HG03039 (cell line): ENCODE measurements around the gene CSRNP3.
"Not testable (repeated sequence)": the region's sequence is repeated elsewhere in the genome, so short reads cannot be mapped to it uniquely, and the experiment has no call there.

Source experiments
- ATAC-seq: cut with Tn5 transposase; IDR thresholded peaks from one replicate; pipeline ENCODE4 v1.9.1; 2021; ENCODE audit warnings: mild to moderate bottlenecking, moderate library complexity; ENCODE audit not compliant: unreplicated experiment

Gene CSRNP3

DNA sequence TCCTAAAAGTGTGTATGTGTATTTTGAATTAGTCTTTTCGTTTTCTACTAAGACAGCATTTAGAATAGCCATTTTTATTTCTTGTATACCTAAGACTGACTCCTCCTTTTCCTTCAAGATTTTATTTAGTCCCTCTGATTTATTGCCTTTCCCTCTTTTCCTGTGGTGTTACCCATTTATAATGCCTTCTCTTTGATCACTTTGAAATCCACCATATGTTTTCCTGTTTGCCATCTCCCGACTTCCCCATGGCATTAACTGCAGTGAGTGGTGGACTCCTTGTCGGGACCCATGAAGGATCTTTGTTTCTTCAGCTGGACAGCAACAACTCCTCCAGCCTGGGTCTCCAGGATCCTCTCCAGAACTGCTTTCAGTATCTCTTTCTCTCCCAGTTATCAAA lies 160.7 kb downstream of the CSRNP3 start:
- ATAC-seq, result no peak

DNA sequence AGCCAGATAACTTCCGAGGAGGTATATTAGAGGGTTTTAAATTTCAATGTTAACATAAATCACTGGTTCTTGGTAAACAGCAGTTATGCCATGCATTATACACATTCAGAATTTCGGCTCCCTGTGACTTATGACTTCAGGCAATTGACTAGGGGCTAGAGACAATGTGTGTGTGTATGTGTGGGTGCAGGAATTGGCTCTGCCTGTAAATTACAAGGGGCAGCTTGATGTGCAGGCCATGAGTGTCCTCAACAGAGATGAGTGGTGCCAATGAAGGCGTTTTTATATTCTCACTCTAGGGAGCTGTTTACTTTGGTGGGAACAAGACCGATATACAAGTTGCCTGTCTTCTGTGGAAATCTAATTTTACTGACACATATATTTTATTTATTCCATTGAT lies 161.6 kb downstream of the CSRNP3 start:
- ATAC-seq, result no peak

DNA sequence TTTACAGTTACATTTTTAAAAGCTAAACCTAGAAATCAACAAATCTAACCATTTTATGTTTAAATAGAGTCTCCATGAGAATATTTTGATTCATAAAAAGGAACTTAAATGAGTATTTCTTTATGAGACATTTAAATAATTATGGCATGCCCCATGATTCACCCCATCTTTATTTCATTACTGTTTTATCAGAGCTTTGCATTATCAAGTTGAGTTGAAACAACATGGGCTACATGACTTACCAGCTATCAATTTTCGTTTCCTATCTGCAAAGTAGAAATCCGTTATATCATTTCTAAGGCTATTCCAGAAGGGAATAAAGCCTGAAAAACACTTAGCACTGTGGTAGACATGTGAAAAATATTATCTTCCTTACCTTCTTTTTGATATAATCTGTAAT lies 163.1 kb downstream of the CSRNP3 start:
- ATAC-seq, result no peak

DNA sequence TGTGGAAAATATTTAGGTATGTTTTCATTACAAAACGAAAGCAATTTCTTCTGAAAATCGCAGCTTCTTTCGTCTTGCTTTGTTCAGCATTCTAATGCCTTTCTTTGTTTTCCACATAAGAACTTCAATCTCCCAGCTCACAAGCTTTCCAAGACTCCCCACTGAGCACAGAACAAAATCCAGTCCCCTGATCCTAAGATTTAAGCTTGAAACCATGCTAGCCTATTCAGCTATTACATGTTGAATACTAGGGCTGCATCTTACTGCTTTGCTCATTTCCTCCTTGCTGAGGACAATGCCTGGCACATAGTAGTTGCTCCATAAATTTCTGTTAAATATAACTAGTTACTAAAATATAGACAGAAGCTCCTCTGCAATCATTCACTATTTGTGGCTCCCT lies 163.9 kb downstream of the CSRNP3 start:
- no peak for ATAC-seq

DNA sequence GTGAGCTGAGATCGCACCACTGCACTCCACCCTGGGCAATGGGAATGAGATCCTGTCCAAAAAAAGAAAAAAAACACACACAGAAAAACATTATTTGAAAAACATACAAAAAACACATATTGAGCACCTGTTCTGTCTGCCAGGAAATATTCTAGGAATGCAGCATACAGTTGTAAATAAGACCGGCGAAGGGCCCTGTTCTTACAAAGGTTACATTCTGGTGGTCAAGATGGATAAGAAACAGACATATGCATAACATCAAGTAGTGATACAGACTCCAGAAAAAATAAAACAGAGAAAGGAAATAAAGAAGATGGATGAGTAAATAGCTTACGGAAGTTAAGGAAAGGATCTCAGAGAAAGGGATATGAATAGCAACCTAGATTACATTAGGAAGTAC lies 164.8 kb downstream of the CSRNP3 start:
- ATAC-seq, result no peak

DNA sequence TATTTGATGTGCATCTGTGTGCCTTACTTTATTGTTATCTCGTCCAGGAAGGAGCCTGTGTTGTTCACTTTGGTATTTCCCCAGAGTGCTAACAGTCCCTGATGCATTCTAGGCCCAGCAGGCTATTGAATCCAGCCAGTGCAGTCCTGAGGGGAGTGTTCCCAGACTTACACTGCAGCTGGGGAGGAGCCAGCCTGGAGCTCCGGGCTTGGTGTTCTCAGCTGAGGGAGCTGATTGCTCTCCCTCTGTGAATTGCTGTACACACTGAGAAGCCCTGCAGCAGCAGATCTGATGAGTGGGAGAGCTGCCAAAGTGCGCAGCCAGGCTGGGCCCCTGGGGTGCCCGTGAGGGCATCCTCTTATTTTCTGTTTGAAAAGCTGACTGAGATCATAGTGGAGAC lies 165.4 kb downstream of the CSRNP3 start:
- ATAC-seq, result no peak

DNA sequence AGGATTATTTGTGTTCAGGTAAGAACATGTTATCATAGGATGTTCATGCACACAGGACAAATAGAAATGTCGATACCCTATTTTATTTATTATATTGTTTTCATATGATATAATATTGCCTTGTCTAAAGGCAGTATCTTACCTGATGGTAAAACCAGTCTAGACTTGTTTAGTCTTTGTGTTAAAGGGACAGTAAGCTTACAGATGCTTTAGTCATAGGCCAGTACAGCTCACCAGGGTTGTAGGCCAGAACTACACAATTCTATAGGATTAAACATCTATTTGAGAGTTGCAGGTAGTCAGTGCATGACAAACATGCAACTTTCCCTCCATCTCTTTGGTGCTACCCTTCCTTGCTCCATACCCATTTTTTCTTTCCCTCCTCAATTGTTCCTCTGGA lies 166.0 kb downstream of the CSRNP3 start:
- ATAC-seq, result no peak

DNA sequence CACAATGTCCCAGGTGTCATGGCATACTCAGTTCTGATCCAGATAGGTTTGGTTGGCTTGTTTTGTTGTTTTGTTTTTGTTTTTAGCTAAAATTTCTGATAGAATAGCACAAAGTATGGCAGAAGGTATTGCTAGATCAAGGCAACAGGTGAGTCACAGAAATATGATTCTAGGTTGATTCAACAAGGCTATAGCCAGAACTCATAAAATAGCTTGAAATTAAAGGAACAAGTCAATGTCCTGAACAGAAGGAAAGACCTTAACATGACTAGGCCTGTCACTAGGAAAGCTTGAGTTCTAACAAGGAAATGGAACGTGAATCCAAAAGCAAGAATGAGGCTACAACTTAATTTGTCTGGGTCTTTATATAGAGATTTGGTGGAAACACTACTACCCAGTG lies 167.5 kb downstream of the CSRNP3 start:
- ATAC-seq, result no peak

DNA sequence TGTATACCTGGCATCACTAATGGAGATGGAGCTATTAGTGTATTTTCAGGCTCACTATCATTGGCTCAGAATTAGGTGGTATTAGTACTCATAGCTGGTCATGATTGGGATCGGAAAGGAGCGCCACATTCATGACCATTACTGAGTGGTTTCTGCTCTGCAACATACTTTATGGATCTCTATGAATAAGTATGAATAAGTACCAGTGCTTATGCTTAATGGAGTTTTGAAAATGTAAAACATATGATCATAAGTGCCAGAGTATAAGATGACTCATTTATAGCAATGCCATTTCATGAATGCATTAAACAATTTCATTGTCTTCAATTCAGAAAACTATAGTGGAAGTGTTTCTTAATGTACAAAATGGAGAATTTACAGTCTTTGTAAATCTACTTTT lies 167.9 kb downstream of the CSRNP3 start:
- no peak for ATAC-seq

DNA sequence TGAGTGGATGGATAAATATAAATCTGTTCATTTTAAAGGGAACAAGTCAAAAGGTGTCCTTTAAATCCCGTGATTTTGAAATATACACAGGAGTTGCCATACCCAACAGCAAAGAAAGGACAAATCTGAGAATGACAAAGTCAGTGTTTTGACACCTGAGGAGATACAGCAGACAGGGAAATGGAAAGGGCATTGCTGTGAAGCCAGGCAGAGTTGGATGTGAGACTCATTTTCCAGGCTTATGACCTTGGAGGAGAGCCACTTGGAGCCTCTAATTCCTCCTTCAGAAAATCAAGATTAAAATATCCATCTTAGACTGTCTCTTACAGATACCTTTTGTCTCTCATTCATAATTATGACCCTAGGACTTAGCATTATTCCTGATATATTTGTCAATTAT lies 170.0 kb downstream of the CSRNP3 start:
- ATAC-seq, result no peak

DNA sequence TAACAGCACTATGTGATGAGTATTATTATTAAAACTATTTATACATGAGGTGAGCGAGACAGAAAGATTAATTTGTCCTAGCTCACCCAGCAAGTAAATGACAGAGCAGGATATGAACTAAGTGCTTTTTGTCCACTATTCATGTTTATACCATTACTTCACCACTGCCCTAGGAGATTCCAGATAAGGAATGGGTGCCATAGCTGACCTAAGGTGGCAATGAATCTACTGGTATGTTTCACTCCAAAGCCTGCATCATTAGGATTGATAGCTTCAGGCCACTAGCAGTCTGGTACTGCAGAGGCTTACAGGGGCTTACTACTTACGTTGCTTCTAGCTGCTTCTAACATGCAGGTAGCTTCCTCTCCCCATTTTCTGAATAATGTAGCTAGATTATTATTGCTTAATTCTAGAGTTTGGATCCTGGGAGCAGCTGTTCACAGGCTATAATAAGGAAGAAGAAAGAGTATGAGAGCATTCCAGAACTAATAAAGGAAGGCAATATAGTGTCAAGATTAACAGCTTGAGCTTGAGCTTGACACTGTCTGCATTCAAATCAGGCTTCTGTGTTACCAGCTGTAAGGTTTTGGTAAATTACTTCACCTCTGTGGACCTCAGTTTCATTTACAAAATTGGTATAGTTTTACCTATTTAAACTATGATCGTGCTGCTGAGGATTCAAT lies 170.9 kb downstream of the CSRNP3 start:
- ATAC-seq, result no peak

DNA sequence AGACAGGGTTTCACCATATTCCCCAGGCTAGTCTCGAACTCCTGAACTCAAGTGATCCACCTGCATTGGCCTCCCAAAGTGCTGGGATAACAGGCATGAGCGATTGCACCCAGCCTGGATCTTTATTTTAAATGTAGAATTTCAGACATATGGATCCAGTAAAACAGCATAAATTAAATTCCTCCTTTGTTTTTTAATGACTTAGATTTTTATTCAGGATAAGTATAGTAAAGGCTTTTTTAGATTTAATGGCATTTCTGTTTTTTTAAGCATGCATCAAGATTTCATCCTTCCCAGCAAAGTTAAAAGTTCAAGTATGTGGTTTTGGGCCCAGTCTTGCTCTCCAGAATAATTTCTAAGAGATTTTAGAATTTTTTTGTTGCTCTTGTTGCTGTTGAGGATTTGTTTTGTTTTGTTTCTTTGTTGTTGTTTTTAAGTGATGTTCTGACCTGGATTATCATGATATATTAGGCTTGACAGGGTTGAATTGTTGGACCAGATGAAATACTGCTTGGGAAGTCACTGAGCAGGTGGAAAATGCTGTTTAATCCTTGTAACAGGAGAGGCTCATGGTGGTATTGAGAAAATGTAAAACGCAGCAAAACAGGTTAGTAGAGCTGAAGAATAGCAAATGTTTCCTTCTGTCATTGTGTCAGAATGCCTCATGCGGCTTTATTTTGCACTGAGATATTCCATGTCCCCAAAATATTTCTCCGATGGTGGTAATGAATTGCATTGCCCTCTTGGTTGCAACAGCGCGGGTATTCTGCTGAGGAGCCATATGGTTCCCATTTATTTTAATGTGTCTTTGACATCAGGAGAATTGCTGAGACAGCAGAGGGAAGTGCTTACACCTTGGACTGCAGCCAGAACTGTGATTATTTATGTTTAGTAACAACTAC lies 176.7 kb downstream of the CSRNP3 start:
- ATAC-seq, result no peak

DNA sequence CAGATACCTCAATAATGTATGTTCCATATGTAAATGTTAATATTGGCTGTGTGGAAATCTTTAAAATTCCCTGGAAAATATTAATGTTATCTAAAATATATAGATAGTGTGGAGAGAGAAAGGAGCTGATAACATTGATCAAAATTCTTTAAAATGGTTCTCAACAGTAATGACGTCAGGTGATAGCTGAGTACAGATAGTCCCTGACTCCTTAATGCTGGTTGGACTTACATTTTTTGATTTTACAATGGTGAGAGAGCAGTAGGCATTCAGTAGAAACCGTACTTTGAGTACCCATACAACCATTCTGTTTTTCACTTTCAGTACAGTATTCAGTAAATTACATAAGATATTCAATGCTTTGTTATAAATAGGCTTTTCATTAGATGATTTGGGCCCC lies 177.9 kb downstream of the CSRNP3 start:
- no peak for ATAC-seq

DNA sequence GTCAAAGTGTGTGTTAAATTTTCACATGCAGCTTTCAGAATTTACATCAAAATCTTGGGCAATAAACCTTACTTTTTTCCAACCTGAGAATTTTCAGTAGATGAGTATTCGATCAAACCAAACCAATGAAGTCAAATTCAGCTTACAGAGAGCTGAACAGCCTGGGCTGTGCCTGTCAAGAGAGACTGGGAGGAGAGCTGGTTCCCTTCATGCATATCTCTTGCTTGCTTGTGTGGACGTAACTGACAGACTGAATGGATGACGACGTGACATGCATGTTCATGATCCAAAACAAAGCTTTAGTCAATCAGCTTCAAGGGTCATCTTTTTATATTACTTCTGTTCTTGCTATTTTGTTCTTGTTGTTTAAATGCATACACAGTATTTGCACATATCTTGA lies 179.3 kb downstream of the CSRNP3 start:
- ATAC-seq, result no peak

DNA sequence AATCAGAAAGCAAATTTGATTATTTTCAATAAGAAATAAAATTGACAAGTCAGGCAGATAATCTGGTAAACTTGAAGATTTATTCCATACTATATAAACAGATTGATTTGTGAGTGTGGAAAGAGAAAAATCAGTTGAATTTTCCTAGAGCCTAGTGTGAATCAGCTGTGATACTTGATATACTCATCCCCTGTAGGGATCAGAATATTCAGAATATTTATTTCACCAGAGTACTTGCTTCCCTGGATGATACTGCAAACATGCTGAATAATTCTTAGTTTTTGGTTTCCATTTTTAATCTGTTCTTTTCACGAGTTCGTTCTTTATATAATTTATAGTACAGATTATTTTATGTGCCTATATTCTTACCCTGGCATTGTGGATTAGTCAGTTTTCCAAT lies 181.7 kb downstream of the CSRNP3 start:
- ATAC-seq, result no peak

DNA sequence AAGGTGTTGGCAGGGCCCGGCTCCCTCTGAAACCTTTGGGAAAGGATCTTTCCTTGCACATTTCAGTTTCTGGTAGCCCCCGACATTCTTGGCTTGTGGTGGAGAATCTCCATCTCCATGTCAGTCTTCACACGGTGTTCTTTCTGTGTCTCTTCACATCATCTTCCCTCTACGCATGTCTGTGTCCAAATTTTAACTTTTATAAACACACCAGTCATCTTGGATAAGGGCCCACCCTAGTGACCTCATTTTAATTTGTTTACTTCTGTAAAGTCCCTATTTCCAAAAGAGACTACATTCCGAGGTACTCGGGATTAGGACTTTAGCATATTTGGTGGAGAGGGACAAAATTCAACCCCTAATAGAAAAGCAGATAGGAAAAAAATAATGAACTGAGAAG lies 186.2 kb downstream of the CSRNP3 start:
- no peak for ATAC-seq

DNA sequence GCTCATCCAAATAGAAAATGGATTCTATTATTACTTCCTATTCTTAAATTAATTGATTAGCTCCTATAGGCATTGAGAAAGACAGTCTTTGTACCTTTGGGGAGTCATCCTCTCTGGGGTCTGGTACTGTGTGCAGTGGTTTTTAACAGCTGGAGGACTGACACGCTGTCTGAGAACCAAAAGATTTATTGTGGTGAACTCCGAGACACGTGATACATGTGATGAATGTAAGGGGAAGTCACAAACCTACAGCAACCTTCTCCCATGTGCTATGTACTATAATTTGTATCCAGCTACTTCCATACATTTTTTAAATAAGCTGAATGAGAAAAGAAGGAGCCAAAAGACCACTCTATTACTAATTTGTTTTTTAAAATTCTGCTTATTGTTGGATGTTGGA lies 190.9 kb downstream of the CSRNP3 start:
- ATAC-seq, result peak; percentile 72

DNA sequence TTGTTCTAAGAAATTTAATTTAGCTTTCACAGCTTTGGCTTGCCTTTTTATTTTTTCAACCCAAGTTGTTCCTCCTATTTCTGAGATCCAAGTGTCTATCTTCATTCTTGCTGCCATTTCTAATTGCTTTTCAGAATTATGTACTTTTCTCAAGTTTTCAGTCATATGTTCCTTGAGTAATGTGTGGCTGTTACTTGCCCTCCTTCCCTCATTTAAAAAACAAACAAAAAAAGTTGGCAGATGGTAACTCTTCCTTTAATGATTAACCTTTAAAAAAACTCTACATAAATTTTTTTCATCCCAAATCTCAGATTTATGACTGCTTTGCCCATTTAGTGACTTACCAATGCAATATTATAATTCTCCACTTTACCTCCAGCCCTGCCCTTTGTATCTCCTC lies 193.2 kb downstream of the CSRNP3 start:
- ATAC-seq, result no peak

DNA sequence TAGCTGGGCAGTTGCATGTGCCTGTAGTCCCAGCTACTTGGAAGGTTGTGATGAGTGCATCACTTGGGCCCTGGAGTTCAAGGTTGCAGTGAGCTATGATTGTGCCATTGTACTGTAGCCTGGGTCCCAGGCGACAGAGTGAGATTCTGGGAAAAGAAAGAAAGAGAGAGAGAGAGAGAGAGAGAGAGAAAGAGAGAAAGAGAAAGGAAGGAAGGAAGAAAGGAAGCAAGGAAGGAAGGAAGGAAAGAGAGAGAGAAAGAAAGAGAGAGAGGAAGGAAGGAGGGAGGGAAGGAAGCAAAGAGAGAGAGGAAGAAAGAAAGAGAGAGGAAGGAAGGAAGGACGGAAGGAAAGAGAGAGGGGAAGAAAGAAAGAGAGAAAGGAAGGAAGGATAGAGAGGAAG lies 196.1 kb downstream of the CSRNP3 start:
- ATAC-seq, result no peak

DNA sequence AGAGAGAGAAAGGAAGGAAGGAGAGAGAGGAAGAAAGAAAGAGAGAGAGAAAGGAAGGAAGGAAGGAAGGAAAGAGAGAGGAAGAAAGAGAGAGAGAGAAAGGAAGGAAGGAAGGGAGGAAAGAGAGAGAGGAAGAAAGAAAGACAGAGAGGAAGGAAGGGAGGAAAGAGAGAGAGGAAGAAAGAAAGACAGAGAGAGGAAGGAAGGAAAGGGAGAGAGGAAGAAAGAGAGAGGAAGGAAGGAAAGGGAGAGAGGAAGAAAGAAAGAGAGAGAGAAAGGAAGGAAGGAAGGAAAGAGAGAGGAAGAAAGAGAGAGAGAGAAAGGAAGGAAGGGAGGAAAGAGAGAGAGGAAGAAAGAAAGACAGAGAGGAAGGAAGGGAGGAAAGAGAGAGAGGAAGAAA lies 196.6 kb downstream of the CSRNP3 start:
- not testable (repeated sequence) for ATAC-seq

DNA sequence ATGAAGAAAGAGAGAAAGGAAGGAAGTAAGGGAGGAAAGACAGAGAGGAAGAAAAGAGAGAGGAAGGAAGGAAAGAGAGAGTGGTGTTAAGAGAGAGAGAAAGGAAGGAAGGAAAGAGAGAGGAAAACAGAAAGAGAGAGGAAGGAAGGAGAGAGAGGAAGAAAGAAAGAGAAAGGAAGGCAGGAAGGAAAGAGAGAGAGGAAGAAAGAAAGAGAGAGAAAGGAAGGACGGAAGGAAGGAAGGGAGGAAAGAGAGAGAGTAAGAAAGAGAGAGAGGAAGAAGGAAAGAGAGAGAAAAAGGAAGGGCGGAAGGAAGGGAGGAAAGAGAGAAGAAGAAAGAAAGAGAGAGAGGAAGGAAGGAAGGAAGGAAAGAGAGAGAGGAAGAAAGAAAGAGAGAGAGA lies 197.1 kb downstream of the CSRNP3 start:
- no peak for ATAC-seq

DNA sequence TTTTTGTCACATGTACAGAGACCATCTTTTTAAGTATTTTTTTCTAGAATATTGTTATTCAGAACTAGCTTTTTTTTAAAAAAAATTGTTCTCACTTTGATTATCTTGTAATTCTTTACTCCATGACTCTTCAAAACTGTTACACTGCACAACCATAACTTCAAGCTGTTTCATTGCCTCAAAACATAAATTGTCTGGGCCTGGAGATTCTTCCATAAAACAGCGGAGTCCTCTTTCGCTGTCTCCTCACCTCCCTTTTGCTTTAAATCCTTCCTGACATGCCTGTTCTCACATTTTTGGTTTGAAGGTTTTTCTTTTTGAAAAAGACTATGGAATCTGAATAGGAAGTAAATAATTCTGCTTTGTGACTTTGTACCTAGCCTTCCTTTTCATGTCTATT lies 197.9 kb downstream of the CSRNP3 start:
- no peak for ATAC-seq

DNA sequence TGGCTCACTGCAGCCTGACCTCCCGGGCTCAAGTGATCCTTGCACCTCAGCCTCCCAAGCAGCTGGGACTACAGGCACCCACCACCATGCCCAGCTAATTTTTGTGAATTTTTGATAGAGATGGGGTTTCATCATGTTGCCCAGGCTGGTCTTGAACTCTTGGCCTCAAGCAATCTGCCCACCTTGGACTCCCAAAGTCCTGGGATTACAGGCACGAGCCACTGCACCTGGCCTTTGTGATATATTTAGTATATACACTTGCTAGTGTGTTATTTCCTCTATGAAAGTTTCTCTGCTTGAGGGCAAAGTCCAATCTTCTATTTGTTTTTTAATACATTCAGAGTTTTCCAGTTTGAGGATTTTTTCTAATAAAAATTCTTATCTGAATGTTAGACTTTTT lies 205.3 kb downstream of the CSRNP3 start:
- no peak for ATAC-seq
